ENCODE results near the gene OR3A3. TPM values are rescaled to one million over a fixed set of nuclear protein-coding genes. Genes with fewer than 3 reads are reported as not detected.
"Not testable (repeated sequence)": the region's sequence is repeated elsewhere in the genome, so short reads cannot be mapped to it uniquely, and the experiment has no call there.

Gene OR3A3
- total RNA-seq, 4 donors from 2014 or later, result not detected

- DNase-seq, result no peak
- H3K36me3 ChIP-seq, result no peaks in the 10 kb centered on the region
- no peak for TF ChIP-seq CTCF (IDR thresholded peaks at IDR 0.05)
- TF ChIP-seq POLR2A (IDR thresholded peaks at IDR 0.05), result no peak
- H3K27ac ChIP-seq, result no peak overlapping the region
- H3K4me3 ChIP-seq, result no peak overlapping the region
- H3K4me1 ChIP-seq, result no peaks in the 10 kb centered on the region
- no peaks in the 10 kb centered on the region for H3K27me3 ChIP-seq
- no peaks in the 10 kb centered on the region for H3K9me3 ChIP-seq
- intact Hi-C loops (cut with DNase I; ENCODE audit: low total_unique reads), result no loop called here
Observed at GRCh38 chr17:3389791-3390190, 21.4 kb upstream of the OR3A3 start.

DNA sequence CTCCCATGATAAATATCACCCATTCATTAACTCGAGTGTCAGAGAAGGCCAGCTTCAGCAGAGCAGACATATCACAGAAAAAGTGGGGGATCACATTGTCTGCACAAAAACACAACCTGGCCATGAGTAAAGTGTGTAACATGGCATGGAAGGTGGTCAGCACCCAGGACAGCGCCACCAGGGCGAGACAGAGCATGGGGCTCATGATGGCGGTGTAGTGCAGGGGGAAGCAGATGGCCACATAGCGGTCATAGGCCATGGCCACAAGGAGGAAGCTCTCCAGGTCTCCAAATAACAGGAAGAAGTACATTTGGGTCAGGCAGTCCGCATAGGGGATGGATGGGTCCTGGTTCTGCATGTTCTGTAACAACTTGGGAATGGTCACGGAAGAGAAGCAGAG is 13.4 kb upstream of the OR3A3 start:
- H3K27me3 ChIP-seq; intact Hi-C loops (cut with DNase I; ENCODE audit: low total_unique reads); H3K9me3 ChIP-seq; DNase-seq; H3K4me1 ChIP-seq; H3K27ac ChIP-seq; H3K4me3 ChIP-seq; H3K36me3 ChIP-seq: not testable (repeated sequence)

DNA sequence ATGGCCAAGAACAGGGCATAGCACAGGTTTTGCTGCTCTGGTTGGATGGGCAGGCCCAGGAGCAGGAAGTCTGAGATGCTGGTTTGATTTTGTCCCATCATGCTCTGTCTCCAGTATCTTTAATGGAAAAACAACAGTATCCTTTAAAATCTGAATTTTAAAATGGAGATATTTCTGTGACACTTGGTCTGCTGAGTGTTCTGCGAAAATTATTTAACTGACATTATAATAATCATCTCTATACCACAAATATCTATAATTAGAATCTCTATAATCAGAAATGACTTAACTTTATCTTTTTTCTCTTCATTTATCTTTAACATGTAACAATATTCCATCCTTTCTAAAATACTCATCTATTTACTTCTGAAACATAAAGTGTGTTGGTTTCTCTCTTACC is 12.9 kb upstream of the OR3A3 start, which contains the start of gene OR1E1:
TSS of gene OR1E1 (minus strand) at position 101 of the 400 bp plus-strand sequence. CDS start at position 101, 0 bp downstream.
- Histone ChIP-seq H3K27ac (no peak within 1 kb of the TSS), H3K9me3 (no peaks in the 10 kb centered on the region), H3K4me1 (no peaks in the 10 kb centered on the region), H3K27me3 (no peaks in the 10 kb centered on the region), H3K36me3 (no peaks in the 10 kb centered on the region), H3K4me3 (no peak within 1 kb of the TSS)
- intact Hi-C loops (cut with DNase I; ENCODE audit: low total_unique reads), result no loop called here
- no peak for DNase-seq
- no peak for TF ChIP-seq CTCF (IDR thresholded peaks at IDR 0.05)
- TF ChIP-seq POLR2A (IDR thresholded peaks at IDR 0.05), result no peak

DNA sequence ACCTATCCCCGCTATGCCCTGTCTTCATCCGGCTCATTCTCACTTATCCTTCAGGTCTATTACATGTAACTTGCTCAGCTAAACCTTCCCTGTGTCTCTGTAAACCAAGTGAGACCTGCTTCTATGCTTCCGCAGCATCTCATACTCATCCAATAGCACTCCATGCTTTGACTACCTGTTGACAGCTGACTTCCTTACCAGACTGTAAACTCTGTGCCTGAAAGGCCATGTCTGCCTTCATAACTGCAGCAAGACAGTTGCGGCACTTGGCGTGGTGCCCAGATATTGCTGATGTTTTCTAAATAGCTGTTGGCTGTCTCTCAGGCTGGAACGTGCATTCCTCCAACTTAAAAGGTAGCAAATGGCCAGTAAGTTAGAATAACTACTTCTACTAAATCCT is 11.1 kb upstream of the OR3A3 start:
- intact Hi-C loops (cut with DNase I; ENCODE audit: low total_unique reads), result no loop called here
- no peaks in the 10 kb centered on the region for H3K9me3 ChIP-seq
- no peaks in the 10 kb centered on the region for H3K4me1 ChIP-seq
- TF ChIP-seq POLR2A (IDR thresholded peaks at IDR 0.05) (no peak), CTCF (IDR thresholded peaks at IDR 0.05) (no peak)
- H3K27ac ChIP-seq, result no peak overlapping the region
- no peak for DNase-seq
- no peaks in the 10 kb centered on the region for H3K36me3 ChIP-seq
- no peak overlapping the region for H3K4me3 ChIP-seq
- H3K27me3 ChIP-seq, result no peaks in the 10 kb centered on the region

- H3K36me3 ChIP-seq, result no peaks in the 10 kb centered on the region
- H3K4me1 ChIP-seq, result no peaks in the 10 kb centered on the region
- TF ChIP-seq CTCF (IDR thresholded peaks at IDR 0.05) (no peak), POLR2A (IDR thresholded peaks at IDR 0.05) (no peak)
- DNase-seq, result no peak
- H3K27me3 ChIP-seq, result no peaks in the 10 kb centered on the region
- no peak overlapping the region for H3K27ac ChIP-seq
- intact Hi-C loops (cut with DNase I; ENCODE audit: low total_unique reads), result no loop called here
- H3K9me3 ChIP-seq, result no peaks in the 10 kb centered on the region
- no peak overlapping the region for H3K4me3 ChIP-seq
Observed at GRCh38 chr17:3401786-3402185, 9.4 kb upstream of the OR3A3 start.

DNA sequence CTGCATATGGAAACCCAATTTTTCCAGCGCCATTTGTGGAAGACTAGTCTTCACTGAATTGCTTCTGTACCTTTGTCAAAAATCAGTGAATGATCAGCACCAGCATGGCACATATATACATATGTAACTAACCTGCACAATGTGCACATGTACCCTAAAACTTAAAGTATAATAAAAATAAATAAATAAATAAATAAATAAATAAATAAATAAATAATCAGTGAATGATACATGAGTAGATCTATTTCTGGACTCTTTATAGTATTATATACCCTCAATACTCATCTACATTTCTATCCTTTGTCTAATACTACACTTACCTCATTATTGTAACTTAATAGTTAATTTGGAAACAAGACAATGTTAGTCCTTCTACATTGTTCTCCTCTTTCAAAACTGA is 7.3 kb upstream of the OR3A3 start:
- H3K4me1 ChIP-seq; DNase-seq; H3K27me3 ChIP-seq; H3K4me3 ChIP-seq; H3K9me3 ChIP-seq; intact Hi-C loops (cut with DNase I; ENCODE audit: low total_unique reads); H3K27ac ChIP-seq; H3K36me3 ChIP-seq: not testable (repeated sequence)

GRCh38 chr17:3412216-3412615 is 1.0 kb downstream of the OR3A3 start:
- intact Hi-C loops (cut with DNase I; ENCODE audit: low total_unique reads); H3K4me1 ChIP-seq; H3K4me3 ChIP-seq; H3K27me3 ChIP-seq; H3K36me3 ChIP-seq; H3K27ac ChIP-seq; DNase-seq; H3K9me3 ChIP-seq: not testable (repeated sequence)

All from uterus (tissue), 4 donors.